Endothelial cell of umbilical vein (primary cell): Measurements from ENCODE around the gene PTOV1. TPM values are rescaled to one million over a fixed set of nuclear protein-coding genes. Genes with fewer than 3 reads are reported as not detected.

Source experiments
- BruUV-seq: library from RNA; stranded (reverse); fragments of 400-500 nt; replicated peaks from 2 replicates; lab custom pipeline; 2021; lab: Mats Ljungman, UMichigan
- CTCF ChIA-PET: fragments of 300-600, 350-600 bp; sonication (Branson Sonifier 250); formaldehyde crosslinking; loops from one replicate; lab custom pipeline; 2021; ENCODE audit warnings: antibody characterized with exemption, inconsistent platforms; lab: Charles Lee
- POLR2A ChIA-PET: fragments of 300-600, 350-600 bp; sonication (Branson Sonifier 250); formaldehyde crosslinking; loops from one replicate; lab custom pipeline; 2021; ENCODE audit warnings: antibody characterized with exemption, inconsistent platforms; lab: Charles Lee
- DNase-seq: peaks from one replicate; pipeline ENCODE4 v3.0.0-alpha.2; 2011; ENCODE audit warnings: low read depth, low spot score
- FAIRE-seq: peaks from 2 replicates; lab custom pipeline; 2011; peaks lifted over from hg19 to GRCh38; lab: Jason Lieb, UNC
- H2AFZ ChIP-seq: 2 replicates; pipeline ENCODE4 v1.6.0; 2012; ENCODE audit warnings: low read depth, low read length, control low read depth, inconsistent platforms
- H3K27ac ChIP-seq: 2 replicates; pipeline ENCODE4 v1.5.1; 2011; ENCODE audit warnings: low read depth, mild to moderate bottlenecking, control low read depth, low read length, moderate library complexity; ENCODE audit not compliant: insufficient read depth
- H3K27me3 ChIP-seq, 2 experiments: 2 replicates each; pipeline versions ENCODE4 v1.6.0 to v1.6.1; 2011; ENCODE audit warnings: low read length in 2 of 2, mixed read lengths in 1 of 2; ENCODE audit not compliant: control insufficient read depth in 2 of 2, insufficient read depth in 2 of 2
- H3K36me3 ChIP-seq, 2 experiments: 2 replicates in 1 of 2; 3 replicates in 1 of 2; pipeline ENCODE4 v1.5.1; 2011; ENCODE audit warnings: low read length in 2 of 2, mild to moderate bottlenecking in 1 of 2, moderate library complexity in 1 of 2; ENCODE audit not compliant: control insufficient read depth in 2 of 2, insufficient read depth in 2 of 2; ENCODE audit errors: extremely low read depth in 1 of 2
- H3K4me1 ChIP-seq: 3 replicates; pipeline ENCODE4 v1.5.1; 2011; ENCODE audit warnings: mild to moderate bottlenecking, low read length; ENCODE audit not compliant: control insufficient read depth, insufficient read depth; ENCODE audit errors: extremely low read depth
- H3K4me2 ChIP-seq: 2 replicates; pipeline ENCODE4 v1.6.1; 2011; ENCODE audit warnings: low read length, control low read depth, mixed read lengths; ENCODE audit not compliant: insufficient read depth
- H3K4me3 ChIP-seq, 3 experiments: fragments of 200-600 bp in 1 of 3; sonication (generic), shearing (Covaris generic) in 1 of 3; replicated peaks in 1 of 3; 2 replicates each; pipeline ENCODE4 v1.5.1; 2011 to 2016; ENCODE audit warnings: control low read depth in 3 of 3, low read length in 3 of 3, mild to moderate bottlenecking in 2 of 3, inconsistent platforms in 1 of 3, low read depth in 1 of 3, moderate library complexity in 1 of 3; ENCODE audit not compliant: insufficient read depth in 1 of 3
- H3K79me2 ChIP-seq: 2 replicates; pipeline ENCODE4 v1.6.0; 2012; ENCODE audit warnings: low read length, inconsistent platforms; ENCODE audit not compliant: control insufficient read depth, insufficient read depth
- H3K9ac ChIP-seq: replicated peaks from 2 replicates; pipeline ENCODE3; 2011; ENCODE audit warnings: low read length, control low read depth; ENCODE audit not compliant: insufficient read depth; ENCODE audit errors: extremely low read depth
- H3K9me1 ChIP-seq: replicated peaks from 3 replicates; pipeline ENCODE4 v1.6.0; 2011; ENCODE audit warnings: mild to moderate bottlenecking, low read length; ENCODE audit not compliant: control insufficient read depth, insufficient read depth; ENCODE audit errors: extremely low read depth
- H3K9me3 ChIP-seq: replicated peaks from 2 replicates; pipeline ENCODE4 v1.5.1; 2012; ENCODE audit warnings: low read length, inconsistent platforms; ENCODE audit not compliant: control insufficient read depth, insufficient read depth
- H4K20me1 ChIP-seq: replicated peaks from 2 replicates; pipeline ENCODE3; 2011; ENCODE audit warnings: mild to moderate bottlenecking, low read length; ENCODE audit not compliant: control insufficient read depth, insufficient read depth; ENCODE audit errors: extremely low read depth
- EZH2 ChIP-seq: IDR thresholded peaks from 2 replicates; pipeline ENCODE4 v1.6.1; 2012; ENCODE audit warnings: borderline replicate concordance, low read depth, mild to moderate bottlenecking, moderate library complexity, low read length, inconsistent platforms; ENCODE audit not compliant: severe bottlenecking
- FOS ChIP-seq: IDR thresholded peaks from 2 replicates; pipeline ENCODE4 v1.6.1; 2011; ENCODE audit warnings: mild to moderate bottlenecking, low read length, moderate library complexity, borderline replicate concordance; ENCODE audit not compliant: insufficient read depth
- GATA2 ChIP-seq: IDR thresholded peaks from 2 replicates; pipeline ENCODE4 v1.7.0; 2011; ENCODE audit warnings: low read depth, mild to moderate bottlenecking, moderate library complexity, mixed read lengths, low read length; ENCODE audit not compliant: insufficient read length, insufficient read depth
- JUN ChIP-seq: IDR thresholded peaks from 2 replicates; pipeline ENCODE4 v1.6.1; 2011; ENCODE audit warnings: borderline replicate concordance, low read depth; ENCODE audit not compliant: insufficient read length, insufficient read depth
- MYC ChIP-seq: IDR thresholded peaks from one replicate; pipeline ENCODE4 v1.6.1; 2011; ENCODE audit warnings: mild to moderate bottlenecking, low read depth, low read length
- POLR2A ChIP-seq: IDR thresholded peaks from 2 replicates; pipeline ENCODE4 v1.6.1; 2012; ENCODE audit warnings: low read depth, mild to moderate bottlenecking, control low read depth, low read length
- POLR2AphosphoS5 ChIP-seq: IDR thresholded peaks from 2 replicates; pipeline ENCODE4 v1.6.1; 2012; ENCODE audit warnings: low read depth, mild to moderate bottlenecking, control low read depth, low read length, moderate library complexity; ENCODE audit not compliant: insufficient read depth
- dilution Hi-C: fragments of 300-500 bp; cut with MboI; formaldehyde crosslinking; loops from one replicate; pipeline ENCODE4 v1.15.0; 2019; ENCODE audit warnings: low sequenced_read_pairs; ENCODE audit not compliant: extremely low pct_ligation_motif_present
- intact Hi-C: fragments of 100-400 bp; cut with micrococcal nuclease; formaldehyde crosslinking; loops from one replicate; pipeline ENCODE4 v1.10.0; 2022
- polyA plus RNA-seq, 4 experiments: library from polyadenylated mRNA; depleted of rRNA in 3 of 4; stranded (reverse) in 3 of 4; unstranded in 1 of 4; fragments of >200 nt; gene quantifications; 2 replicates each; pipeline versions ENCODE4 v1.2.1 to v1.2.3, GENCODE V29; 2011 to 2012; ENCODE audit warnings: missing spikeins in 1 of 4
- total RNA-seq: library from RNA; stranded (reverse); gene quantifications from 2 replicates; pipeline ENCODE4 v1.2.3, GENCODE V29; 2021
- TF ChIP-seq, protein P1 (sequence below), 2 donors: IDR thresholded peaks; 1 replicate in 1 of 2; 2 replicates in 1 of 2; pipeline ENCODE4 v1.5.1; 2011; ENCODE audit warnings: low read length in 2 of 2, mild to moderate bottlenecking in 2 of 2, moderate library complexity in 2 of 2, control low read depth in 1 of 2, inconsistent platforms in 1 of 2, low read depth in 1 of 2; ENCODE audit not compliant: insufficient read depth in 1 of 2; ENCODE audit errors: extremely low read depth in 1 of 2
- TF ChIP-seq, protein P2 (sequence below): IDR thresholded peaks from 2 replicates; pipeline ENCODE4 v1.6.1; 2011; ENCODE audit not compliant: insufficient read depth, insufficient read length

Gene PTOV1
- total and polyA plus RNA-seq, 2 donors (not counting 3 experiments of a cell fraction or from before 2014, with no cell fraction given) = 116 to 184 TPM

DNA sequence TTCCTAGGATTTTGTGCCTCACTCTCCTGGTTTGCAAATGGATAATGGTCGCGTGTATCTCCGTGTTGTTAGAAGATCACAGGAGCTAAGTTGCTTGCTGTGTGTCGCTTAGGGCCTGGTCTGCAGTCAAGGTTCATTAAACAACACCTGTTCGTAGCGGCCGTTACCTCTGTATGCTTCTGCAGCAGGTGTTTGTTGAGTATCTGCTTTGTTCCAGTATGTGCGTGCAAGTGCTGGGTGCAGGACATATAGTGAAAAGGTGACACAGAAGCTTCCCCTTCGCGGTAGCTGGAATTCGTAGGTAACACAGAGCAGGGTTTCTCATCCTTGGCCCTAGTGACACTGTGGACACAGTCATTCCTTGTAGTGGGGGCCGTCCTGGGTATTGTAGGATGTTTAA, 27.5 kb upstream of the PTOV1 start:
- DNase-seq (no peak), FAIRE-seq (no peak)
- H3K9me3 ChIP-seq = no peaks in the 10 kb centered on the region
- intact Hi-C loops (no loop called here), dilution Hi-C loops (no loop called here)
- no peaks in the 10 kb centered on the region for H3K27me3 ChIP-seq
- H4K20me1 ChIP-seq = no peaks in the 10 kb centered on the region
- H3K79me2 ChIP-seq = peaks cover 21% of the 10 kb centered on the region
- H3K4me3 ChIP-seq = no peak overlapping the region
- no peak overlapping the region for H2AFZ ChIP-seq
- POLR2A ChIA-PET = no interaction called here
- peaks cover 11% of the 10 kb centered on the region for H3K4me1 ChIP-seq
- no peak overlapping the region for H3K4me2 ChIP-seq
- H3K9ac ChIP-seq = no peak overlapping the region
- H3K36me3 ChIP-seq = peaks cover 0 to 16% of the 10 kb centered on the region in 2 experiments
- CTCF ChIA-PET = no interaction called here
- no peaks in the 10 kb centered on the region for H3K9me1 ChIP-seq
- TF ChIP-seq GATA2 (no peak), POLR2A (no peak), POLR2AphosphoS5 (no peak), JUN (no peak), EZH2 (no peak)
- no peak overlapping the region for H3K27ac ChIP-seq
- no TSS peak for BruUV-seq

DNA sequence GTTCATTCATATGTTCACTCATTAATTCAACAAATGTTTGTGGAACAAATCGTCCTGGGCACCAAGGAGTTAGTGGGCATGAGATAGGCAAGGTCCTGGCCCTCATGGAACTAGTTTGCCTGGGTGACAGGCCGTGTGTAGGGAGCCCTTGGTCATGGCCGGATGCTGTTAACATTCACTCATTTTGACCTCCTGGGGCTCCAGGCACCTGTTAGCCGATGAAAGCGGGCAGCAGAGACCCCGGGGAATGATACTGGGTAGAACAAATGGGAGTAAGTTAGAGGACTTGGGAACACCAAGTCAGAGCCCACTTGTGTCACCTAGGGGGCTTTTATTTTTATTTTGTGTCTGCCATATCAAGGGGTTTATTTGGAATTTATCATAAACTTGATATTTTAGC, 26.3 kb upstream of the PTOV1 start:
- Histone ChIP-seq H4K20me1 (no peaks in the 10 kb centered on the region), H3K4me1 (no peaks in the 10 kb centered on the region), H3K4me2 (no peak overlapping the region), H3K9me3 (no peaks in the 10 kb centered on the region), H2AFZ (no peak overlapping the region), H3K36me3 (peaks cover 0 to 24% of the 10 kb centered on the region in 2 experiments), H3K9me1 (no peaks in the 10 kb centered on the region), H3K27me3 (no peaks in the 10 kb centered on the region), H3K4me3 (no peak overlapping the region), H3K79me2 (peaks cover 10% of the 10 kb centered on the region), H3K9ac (no peak overlapping the region), H3K27ac (no peak overlapping the region)
- TF ChIP-seq JUN (no peak), EZH2 (no peak), POLR2AphosphoS5 (no peak), GATA2 (no peak), POLR2A (no peak), FOS (no peak), MYC (no peak)
- TF ChIP-seq, protein P1, sequence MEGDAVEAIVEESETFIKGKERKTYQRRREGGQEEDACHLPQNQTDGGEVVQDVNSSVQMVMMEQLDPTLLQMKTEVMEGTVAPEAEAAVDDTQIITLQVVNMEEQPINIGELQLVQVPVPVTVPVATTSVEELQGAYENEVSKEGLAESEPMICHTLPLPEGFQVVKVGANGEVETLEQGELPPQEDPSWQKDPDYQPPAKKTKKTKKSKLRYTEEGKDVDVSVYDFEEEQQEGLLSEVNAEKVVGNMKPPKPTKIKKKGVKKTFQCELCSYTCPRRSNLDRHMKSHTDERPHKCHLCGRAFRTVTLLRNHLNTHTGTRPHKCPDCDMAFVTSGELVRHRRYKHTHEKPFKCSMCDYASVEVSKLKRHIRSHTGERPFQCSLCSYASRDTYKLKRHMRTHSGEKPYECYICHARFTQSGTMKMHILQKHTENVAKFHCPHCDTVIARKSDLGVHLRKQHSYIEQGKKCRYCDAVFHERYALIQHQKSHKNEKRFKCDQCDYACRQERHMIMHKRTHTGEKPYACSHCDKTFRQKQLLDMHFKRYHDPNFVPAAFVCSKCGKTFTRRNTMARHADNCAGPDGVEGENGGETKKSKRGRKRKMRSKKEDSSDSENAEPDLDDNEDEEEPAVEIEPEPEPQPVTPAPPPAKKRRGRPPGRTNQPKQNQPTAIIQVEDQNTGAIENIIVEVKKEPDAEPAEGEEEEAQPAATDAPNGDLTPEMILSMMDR (IDR thresholded peaks at IDR 0.05; ENCODE audit: extremely low read depth in 1 of 2, insufficient read depth in 1 of 2, low read depth in 1 of 2, low read length in 2 of 2) = no peak
- TF ChIP-seq, protein P2, sequence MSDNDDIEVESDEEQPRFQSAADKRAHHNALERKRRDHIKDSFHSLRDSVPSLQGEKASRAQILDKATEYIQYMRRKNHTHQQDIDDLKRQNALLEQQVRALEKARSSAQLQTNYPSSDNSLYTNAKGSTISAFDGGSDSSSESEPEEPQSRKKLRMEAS = no peak
- ChIA-PET POLR2A (no interaction called here), CTCF (no interaction called here)
- no TSS peak for BruUV-seq
- no peak for DNase-seq
- FAIRE-seq = no peak
- intact Hi-C loops = no loop called here
- dilution Hi-C loops = no loop called here
